Measurements from ENCODE around the gene ETV7.

The ETV7 gene

GRCh38 chr6:36374972-36375371 is 12.5 kb downstream of the ETV7 start:
- Histone ChIP-seq H3K27me3 (ENCODE audit: low read length) (no peaks in the 10 kb centered on the region), H3K9me3 (ENCODE audit: insufficient read depth, low read length) (no peaks in the 10 kb centered on the region), H3F3A (ENCODE audit: insufficient read depth) (no peaks in the 10 kb centered on the region), H3K79me2 (ENCODE audit: insufficient read depth, low read length) (no peaks in the 10 kb centered on the region), H4K20me1 (ENCODE audit: low read depth, low read length) (no peaks in the 10 kb centered on the region), H3K9ac (ENCODE audit: low read length) (no peak overlapping the region), H3K9me2 (replicated peaks; ENCODE audit: insufficient read depth, low read length) (no peaks in the 10 kb centered on the region), H3K36me3 (ENCODE audit: low read length) (no peaks in the 10 kb centered on the region), H3K4me3 (ENCODE audit: insufficient read depth, low read length, poor library complexity, severe bottlenecking) (no peak overlapping the region), H3K4me2 (ENCODE audit: low read depth, low read length, poor library complexity, severe bottlenecking) (no peak overlapping the region), H3K27ac (ENCODE audit: low read depth, low read length) (no peak overlapping the region), H2AFZ (ENCODE audit: low read depth, low read length, severe bottlenecking) (no peak overlapping the region)
- TF ChIP-seq EZH2phosphoT487 (conservative IDR thresholded peaks at IDR 0.05; ENCODE audit: low read length): no peak
- no peak for TF ChIP-seq CTCF (IDR thresholded peaks at IDR 0.05; ENCODE audit: insufficient read depth, low read length, poor library complexity, severe bottlenecking)

- TF ChIP-seq EZH2phosphoT487 (conservative IDR thresholded peaks at IDR 0.05; ENCODE audit: low read length) (no peak), CTCF (IDR thresholded peaks at IDR 0.05; ENCODE audit: insufficient read depth, low read length, poor library complexity, severe bottlenecking) (no peak)
- H3K79me2 ChIP-seq (ENCODE audit: insufficient read depth, low read length): no peaks in the 10 kb centered on the region
These were observed 13.3 kb downstream of the ETV7 start for GRCh38 chr6:36374194-36374593.

GRCh38 chr6:36373368-36374019 is 14.0 kb downstream of the ETV7 start:
- Histone ChIP-seq H3K79me2 (ENCODE audit: insufficient read depth, low read length) (no peaks in the 10 kb centered on the region), H3K4me2 (ENCODE audit: low read depth, low read length, poor library complexity, severe bottlenecking) (no peak overlapping the region), H3F3A (ENCODE audit: insufficient read depth) (no peaks in the 10 kb centered on the region), H3K9me3 (ENCODE audit: insufficient read depth, low read length) (no peaks in the 10 kb centered on the region), H3K27me3 (ENCODE audit: low read length) (no peaks in the 10 kb centered on the region), H3K9me2 (replicated peaks; ENCODE audit: insufficient read depth, low read length) (no peaks in the 10 kb centered on the region), H3K9ac (ENCODE audit: low read length) (no peak overlapping the region), H3K27ac (ENCODE audit: low read depth, low read length) (no peak overlapping the region), H3K36me3 (ENCODE audit: low read length) (no peaks in the 10 kb centered on the region), H4K20me1 (ENCODE audit: low read depth, low read length) (no peaks in the 10 kb centered on the region), H3K4me3 (ENCODE audit: insufficient read depth, low read length, poor library complexity, severe bottlenecking) (no peak overlapping the region), H2AFZ (ENCODE audit: low read depth, low read length, severe bottlenecking) (no peak overlapping the region)
- TF ChIP-seq CTCF (IDR thresholded peaks at IDR 0.05; ENCODE audit: insufficient read depth, low read length, poor library complexity, severe bottlenecking): no peak
- no peak for TF ChIP-seq EZH2phosphoT487 (conservative IDR thresholded peaks at IDR 0.05; ENCODE audit: low read length)

More at GRCh38 chr6:36374194-36374593, 13.3 kb downstream of the ETV7 start:
- Histone ChIP-seq H3K4me3 (ENCODE audit: insufficient read depth, low read length, poor library complexity, severe bottlenecking) (no peak overlapping the region), H3K4me2 (ENCODE audit: low read depth, low read length, poor library complexity, severe bottlenecking) (no peak overlapping the region), H3F3A (ENCODE audit: insufficient read depth) (no peaks in the 10 kb centered on the region), H3K9ac (ENCODE audit: low read length) (no peak overlapping the region), H3K9me3 (ENCODE audit: insufficient read depth, low read length) (no peaks in the 10 kb centered on the region), H2AFZ (ENCODE audit: low read depth, low read length, severe bottlenecking) (no peak overlapping the region), H3K36me3 (ENCODE audit: low read length) (no peaks in the 10 kb centered on the region), H3K27me3 (ENCODE audit: low read length) (no peaks in the 10 kb centered on the region), H4K20me1 (ENCODE audit: low read depth, low read length) (no peaks in the 10 kb centered on the region), H3K9me2 (replicated peaks; ENCODE audit: insufficient read depth, low read length) (no peaks in the 10 kb centered on the region), H3K27ac (ENCODE audit: low read depth, low read length) (no peak overlapping the region)

All from SU-DHL-6 (cell line).